HEK293 (cell line): ENCODE results near the gene SMIM36.
"Not testable (repeated sequence)": the region's sequence is repeated elsewhere in the genome, so short reads cannot be mapped to it uniquely, and the experiment has no call there.

ENCODE experiments used
- CTCF ChIA-PET: fragments of 350-600 bp; formaldehyde crosslinking; extraction: SDS; loops from one replicate; lab custom pipeline; 2021; ENCODE audit warnings: antibody characterized with exemption; lab: Yijun Ruan, JAX
- POLR2A ChIA-PET: fragments of 300-600 bp; formaldehyde crosslinking; extraction: SDS; loops from one replicate; lab custom pipeline; 2020; ENCODE audit warnings: antibody characterized with exemption, inconsistent platforms; lab: Yijun Ruan, JAX
- H3K27ac ChIP-seq: fragments of 200-500 bp; sonication (Bioruptor generic); 2 replicates; pipeline ENCODE4 v1.5.1; 2014; ENCODE audit warnings: low read depth, low read length, control low read depth, inconsistent platforms; ENCODE audit errors: extremely low read depth
- H3K36me3 ChIP-seq, 2 experiments: fragments of 200-500 bp in 1 of 2; sonication (Bioruptor generic) in 1 of 2; 1 replicate in 1 of 2; 2 replicates in 1 of 2; pipeline ENCODE4 v1.5.1; 2014 to 2017; ENCODE audit warnings: inconsistent platforms in 2 of 2, low read length in 2 of 2; ENCODE audit not compliant: control insufficient read depth in 2 of 2, insufficient read depth in 1 of 2
- H3K4me1 ChIP-seq: fragments of 200-500 bp; sonication (Bioruptor generic); 2 replicates; pipeline ENCODE4 v1.5.1; 2014; ENCODE audit warnings: mild to moderate bottlenecking, low read length, inconsistent platforms; ENCODE audit not compliant: control insufficient read depth, insufficient read depth
- H3K4me3 ChIP-seq: 2 replicates; pipeline ENCODE4 v1.5.1; 2011; ENCODE audit warnings: low read depth, mild to moderate bottlenecking, control low read depth, low read length, moderate library complexity
- H3K9me3 ChIP-seq: fragments of 200-500 bp; sonication (Bioruptor generic); 2 replicates; pipeline ENCODE4 v1.5.1; 2014; ENCODE audit warnings: low read depth, low read length, inconsistent platforms; ENCODE audit not compliant: control insufficient read depth, insufficient read depth
- PRDM1 ChIP-seq: fragments of 450-650 bp; formaldehyde crosslinking; IDR thresholded peaks from 2 replicates; pipeline ENCODE4; 2016; ENCODE audit warnings: missing biosample characterization, missing genetic modification characterization
- SP2 ChIP-seq: fragments of 450-650 bp; formaldehyde crosslinking; IDR thresholded peaks from 2 replicates; pipeline ENCODE4 v1.5.1; 2016; ENCODE audit warnings: missing biosample characterization, missing genetic modification characterization
- TRIM28 ChIP-seq: IDR thresholded peaks from 2 replicates; pipeline ENCODE4 v1.6.1; 2011; ENCODE audit warnings: low read length, control low read depth, borderline replicate concordance
- ZNF146 ChIP-seq: fragments of 450-650 bp; formaldehyde crosslinking; IDR thresholded peaks from 2 replicates; pipeline ENCODE4 v1.5.1; 2016; ENCODE audit warnings: missing biosample characterization, missing genetic modification characterization
- ZNF174 ChIP-seq: fragments of 450-650 bp; formaldehyde crosslinking; IDR thresholded peaks from 2 replicates; pipeline ENCODE4 v1.5.0; 2017; ENCODE audit warnings: missing biosample characterization, mild to moderate bottlenecking, missing genetic modification characterization
- ZNF292 ChIP-seq: fragments of 450-650 bp; formaldehyde crosslinking; IDR thresholded peaks from 2 replicates; pipeline ENCODE4 v1.5.1; 2016; ENCODE audit warnings: low read depth, missing biosample characterization, missing genetic modification characterization, borderline replicate concordance
- ZNF521 ChIP-seq: fragments of 450-650 bp; formaldehyde crosslinking; IDR thresholded peaks from 2 replicates; pipeline ENCODE4 v1.5.1; 2017; ENCODE audit warnings: missing biosample characterization, mild to moderate bottlenecking, missing genetic modification characterization
- ZNF529 ChIP-seq: fragments of 450-650 bp; formaldehyde crosslinking; IDR thresholded peaks from 2 replicates; pipeline ENCODE4 v1.5.1; 2017; ENCODE audit warnings: missing genetic modification characterization, missing biosample characterization; ENCODE audit not compliant: insufficient replicate concordance
- ZNF548 ChIP-seq: fragments of 450-650 bp; formaldehyde crosslinking; IDR thresholded peaks from 2 replicates; pipeline ENCODE4 v1.5.1; 2016; ENCODE audit warnings: missing biosample characterization, missing genetic modification characterization
- ZNF558 ChIP-seq: fragments of 450-650 bp; formaldehyde crosslinking; IDR thresholded peaks from 2 replicates; pipeline ENCODE4 v1.5.1; 2016; ENCODE audit warnings: missing biosample characterization, missing genetic modification characterization
- ZNF677 ChIP-seq: fragments of 450-650 bp; IDR thresholded peaks from 2 replicates; pipeline ENCODE4 v1.5.0; 2018; ENCODE audit warnings: missing biosample characterization, mild to moderate bottlenecking, missing genetic modification characterization, moderate library complexity
- ZNF76 ChIP-seq: fragments of 450-650 bp; formaldehyde crosslinking; IDR thresholded peaks from 2 replicates; pipeline ENCODE4; 2016; ENCODE audit warnings: low read depth, missing biosample characterization, missing genetic modification characterization, borderline replicate concordance
- ZNF776 ChIP-seq: fragments of 450-650 bp; formaldehyde crosslinking; IDR thresholded peaks from 2 replicates; pipeline ENCODE4 v1.5.0; 2017; ENCODE audit warnings: missing biosample characterization, missing genetic modification characterization, borderline replicate concordance
- TF ChIP-seq, protein P1 (sequence below): fragments of 450-650 bp; formaldehyde crosslinking; IDR thresholded peaks from 2 replicates; pipeline ENCODE4 v1.5.1; 2016; ENCODE audit warnings: missing biosample characterization, missing genetic modification characterization
- TF ChIP-seq, protein P2 (sequence below): fragments of 450-650 bp; formaldehyde crosslinking; IDR thresholded peaks from 2 replicates; pipeline ENCODE4 v1.5.1; 2016; ENCODE audit warnings: missing biosample characterization, missing genetic modification characterization
- TF ChIP-seq, protein P3 (sequence below): fragments of 450-650 bp; formaldehyde crosslinking; IDR thresholded peaks from 2 replicates; pipeline ENCODE4 v1.5.1; 2016; ENCODE audit warnings: missing biosample characterization, missing genetic modification characterization

SMIM36 gene

DNA sequence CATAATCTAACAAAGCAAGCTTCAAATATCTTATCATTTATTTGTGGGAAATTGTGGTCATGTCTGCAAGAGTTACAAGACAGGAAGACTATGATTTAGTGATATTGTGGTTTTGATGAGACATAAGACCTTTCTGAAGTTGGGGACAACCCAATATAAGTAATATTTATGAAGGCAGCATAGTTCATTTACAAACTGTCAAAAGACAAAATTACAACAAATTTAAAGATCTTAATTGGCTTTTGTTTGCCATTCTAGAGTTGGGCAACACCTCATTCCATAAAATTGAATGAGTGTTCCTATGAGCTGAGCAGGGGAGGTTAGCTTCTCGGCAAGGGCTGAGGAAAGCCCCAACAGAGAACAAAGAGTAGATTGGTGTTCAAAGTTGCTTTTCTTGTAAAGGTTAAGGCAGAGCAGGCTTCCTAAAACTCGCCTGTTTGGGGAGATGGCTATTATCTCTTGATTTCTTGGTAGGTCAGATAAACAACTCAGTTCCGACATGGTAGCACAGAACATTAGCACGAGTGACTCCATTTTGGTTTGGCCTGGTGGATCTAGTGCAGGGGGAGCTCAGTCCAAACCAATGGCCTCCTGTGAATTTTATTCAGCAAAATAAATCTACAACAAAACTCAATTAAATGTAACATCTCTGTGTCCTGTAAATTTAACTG lies 78.8 kb downstream of the SMIM36 start:
- H3K36me3 ChIP-seq: no peaks in the 10 kb centered on the region
- H3K4me1 ChIP-seq: peaks cover 22% of the 10 kb centered on the region
- H3K4me3 ChIP-seq: no peak overlapping the region
- ChIA-PET CTCF (interaction anchor here (0.7 to 1.5 kb wide), 3 partner anchors 11 to 82 kb away, joined by 3 to 5 read pairs (median 3); partner anchors contain the start of gene MMD), POLR2A (interaction anchor here (1.0 to 1.5 kb wide), 2 partner anchors 9 to 11 kb away, joined by 3 to 6 read pairs; partner anchors contain the start of gene MMD)
- no peak overlapping the region; the same call in 1 of the 2 replicates for H3K27ac ChIP-seq
- no peaks in the 10 kb centered on the region for H3K9me3 ChIP-seq
- no peak for TF ChIP-seq ZNF76 (tag by site-specific recombination)
- no peak for TF ChIP-seq ZNF521 (tag by site-specific recombination)
- TF ChIP-seq ZNF558 (tag by site-specific recombination): no peak
- TF ChIP-seq, protein P1, sequence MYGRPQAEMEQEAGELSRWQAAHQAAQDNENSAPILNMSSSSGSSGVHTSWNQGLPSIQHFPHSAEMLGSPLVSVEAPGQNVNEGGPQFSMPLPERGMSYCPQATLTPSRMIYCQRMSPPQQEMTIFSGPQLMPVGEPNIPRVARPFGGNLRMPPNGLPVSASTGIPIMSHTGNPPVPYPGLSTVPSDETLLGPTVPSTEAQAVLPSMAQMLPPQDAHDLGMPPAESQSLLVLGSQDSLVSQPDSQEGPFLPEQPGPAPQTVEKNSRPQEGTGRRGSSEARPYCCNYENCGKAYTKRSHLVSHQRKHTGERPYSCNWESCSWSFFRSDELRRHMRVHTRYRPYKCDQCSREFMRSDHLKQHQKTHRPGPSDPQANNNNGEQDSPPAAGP (tag by site-specific recombination): no peak
- TF ChIP-seq ZNF174 (tag by site-specific recombination): no peak
- TF ChIP-seq, protein P2, sequence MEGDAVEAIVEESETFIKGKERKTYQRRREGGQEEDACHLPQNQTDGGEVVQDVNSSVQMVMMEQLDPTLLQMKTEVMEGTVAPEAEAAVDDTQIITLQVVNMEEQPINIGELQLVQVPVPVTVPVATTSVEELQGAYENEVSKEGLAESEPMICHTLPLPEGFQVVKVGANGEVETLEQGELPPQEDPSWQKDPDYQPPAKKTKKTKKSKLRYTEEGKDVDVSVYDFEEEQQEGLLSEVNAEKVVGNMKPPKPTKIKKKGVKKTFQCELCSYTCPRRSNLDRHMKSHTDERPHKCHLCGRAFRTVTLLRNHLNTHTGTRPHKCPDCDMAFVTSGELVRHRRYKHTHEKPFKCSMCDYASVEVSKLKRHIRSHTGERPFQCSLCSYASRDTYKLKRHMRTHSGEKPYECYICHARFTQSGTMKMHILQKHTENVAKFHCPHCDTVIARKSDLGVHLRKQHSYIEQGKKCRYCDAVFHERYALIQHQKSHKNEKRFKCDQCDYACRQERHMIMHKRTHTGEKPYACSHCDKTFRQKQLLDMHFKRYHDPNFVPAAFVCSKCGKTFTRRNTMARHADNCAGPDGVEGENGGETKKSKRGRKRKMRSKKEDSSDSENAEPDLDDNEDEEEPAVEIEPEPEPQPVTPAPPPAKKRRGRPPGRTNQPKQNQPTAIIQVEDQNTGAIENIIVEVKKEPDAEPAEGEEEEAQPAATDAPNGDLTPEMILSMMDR: no peak
- TF ChIP-seq, protein P3, sequence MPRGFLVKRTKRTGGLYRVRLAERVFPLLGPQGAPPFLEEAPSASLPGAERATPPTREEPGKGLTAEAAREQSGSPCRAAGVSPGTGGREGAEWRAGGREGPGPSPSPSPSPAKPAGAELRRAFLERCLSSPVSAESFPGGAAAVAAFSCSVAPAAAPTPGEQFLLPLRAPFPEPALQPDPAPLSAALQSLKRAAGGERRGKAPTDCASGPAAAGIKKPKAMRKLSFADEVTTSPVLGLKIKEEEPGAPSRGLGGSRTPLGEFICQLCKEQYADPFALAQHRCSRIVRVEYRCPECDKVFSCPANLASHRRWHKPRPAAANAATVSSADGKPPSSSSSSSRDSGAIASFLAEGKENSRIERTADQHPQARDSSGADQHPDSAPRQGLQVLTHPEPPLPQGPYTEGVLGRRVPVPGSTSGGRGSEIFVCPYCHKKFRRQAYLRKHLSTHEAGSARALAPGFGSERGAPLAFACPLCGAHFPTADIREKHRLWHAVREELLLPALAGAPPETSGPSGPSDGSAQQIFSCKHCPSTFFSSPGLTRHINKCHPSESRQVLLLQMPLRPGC: no peak
- TF ChIP-seq ZNF292 (tag by site-specific recombination): no peak
- TF ChIP-seq ZNF146 (tag by site-specific recombination): no peak
- TF ChIP-seq ZNF548 (tag by site-specific recombination): no peak

DNA sequence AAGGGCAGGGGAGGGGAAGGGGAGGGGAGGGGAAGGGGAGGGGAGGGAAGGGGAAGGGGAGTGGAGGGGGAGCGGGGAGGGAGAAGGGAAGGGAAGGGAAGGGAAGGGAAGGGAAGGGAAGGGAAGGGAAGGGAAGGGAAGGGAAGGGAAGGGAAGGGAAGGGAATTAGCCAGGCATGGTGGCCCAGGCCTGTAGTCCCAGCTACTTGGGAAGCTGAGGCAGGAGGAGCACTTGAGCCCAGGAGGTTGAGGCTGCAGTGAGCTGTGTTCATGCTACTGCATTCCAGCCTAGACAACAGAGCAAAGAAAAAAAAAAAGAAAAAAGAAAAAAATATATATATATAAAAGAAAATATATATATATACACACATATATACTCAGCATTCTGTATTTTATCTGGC lies 79.3 kb downstream of the SMIM36 start:
- H3K27ac ChIP-seq, H3K4me3 ChIP-seq, POLR2A ChIA-PET, H3K9me3 ChIP-seq, H3K36me3 ChIP-seq: not testable (repeated sequence)
- peaks cover 17% of the 10 kb centered on the region for H3K4me1 ChIP-seq
- CTCF ChIA-PET: interaction anchor here (1.1 kb wide), 1 partner anchor 10 kb away, joined by 3 read pairs; the partner anchor contains the start of gene MMD

DNA sequence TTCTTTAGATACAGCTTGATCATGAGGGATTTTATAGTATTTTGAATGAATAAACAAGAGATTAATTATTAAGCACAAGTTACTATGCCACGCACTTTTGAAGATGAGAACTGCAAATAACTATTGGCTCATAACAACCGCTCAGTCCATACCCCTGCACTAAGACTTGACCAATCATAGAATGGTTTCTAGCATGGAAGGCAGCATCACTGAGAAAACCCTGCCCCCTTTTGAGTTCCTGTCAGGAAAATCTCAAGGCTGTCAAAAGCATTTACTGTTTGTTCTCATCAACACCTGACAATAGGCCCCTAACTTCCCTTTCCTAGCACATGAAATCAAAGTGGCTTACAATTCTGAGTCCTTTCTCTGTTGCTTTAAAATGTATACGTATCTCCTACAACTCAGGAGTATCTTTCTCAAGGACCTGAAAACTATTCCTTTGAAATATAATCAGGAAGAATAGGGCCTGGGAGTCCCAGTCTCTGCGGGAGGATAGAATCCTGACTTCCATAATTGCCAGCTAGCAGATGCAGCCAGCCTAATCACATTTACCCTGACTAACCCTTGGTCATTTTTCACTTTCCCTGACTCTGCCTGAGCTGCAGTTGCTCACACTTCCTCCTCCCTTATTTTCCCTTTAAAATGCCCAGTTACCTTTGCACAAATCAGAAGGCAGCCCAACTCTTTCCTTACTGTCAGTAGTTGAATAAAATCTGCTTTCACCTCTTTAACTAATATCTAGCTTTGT lies 80.5 kb downstream of the SMIM36 start:
- POLR2A ChIA-PET: no interaction called here
- H3K27ac ChIP-seq: no peak overlapping the region; the same call in 1 of the 2 replicates
- CTCF ChIA-PET: no interaction called here

More for the DNA sequence above, 80.5 kb downstream of the SMIM36 start:
- Histone ChIP-seq H3K9me3 (no peaks in the 10 kb centered on the region), H3K4me1 (peaks cover 13% of the 10 kb centered on the region), H3K4me3 (no peak overlapping the region), H3K36me3 (no peaks in the 10 kb centered on the region)
- TF ChIP-seq TRIM28 (peak; percentile 19; the same call in 1 of the 2 replicates), SP2 (tag by site-specific recombination) (0 out of 2 replicates have a peak, but pooled peaks have one; percentile 14), ZNF776 (tag by site-specific recombination) (no peak), PRDM1 (tag by site-specific recombination) (peak; percentile 31; the same call in 1 of the 2 replicates), ZNF529 (tag by site-specific recombination) (no peak), ZNF677 (no peak)
- TF ChIP-seq, all 188 proteins: peak for 3
